B cell (primary cell): ENCODE measurements around the gene SERPINB12. TPM values are rescaled to one million over a fixed set of nuclear protein-coding genes. Genes with fewer than 3 reads are reported as not detected.

Experiments used
- ATAC-seq: fragments of 200-7000 bp; cut with Tn5 transposase; one replicate; pipeline ENCODE4 v1.10.0; 2021; ENCODE audit warnings: low read depth, mild to moderate bottlenecking, moderate number of reproducible peaks, moderate library complexity
- CTCF ChIA-PET: fragments of 350-600 bp; sonication (Branson Sonifier 250); formaldehyde crosslinking; loops from one replicate; lab custom pipeline; 2021; ENCODE audit warnings: antibody characterized with exemption, inconsistent platforms; lab: Charles Lee
- POLR2A ChIA-PET: fragments of 350-600 bp; sonication (Branson Sonifier 250); formaldehyde crosslinking; loops from one replicate; lab custom pipeline; 2021; ENCODE audit warnings: antibody characterized with exemption; lab: Charles Lee
- DNase-seq: peaks from one replicate; pipeline ENCODE4 v3.0.0; 2013
- H2AFZ ChIP-seq: 2 replicates; pipeline ENCODE4 v1.6.1; 2012; ENCODE audit warnings: mild to moderate bottlenecking, low read depth, low read length; ENCODE audit not compliant: insufficient read depth, poor library complexity, severe bottlenecking
- H3K27ac ChIP-seq, 2 donors: 1 replicate in 1 of 2; 2 replicates in 1 of 2; pipeline ENCODE4 v1.5.1; 2012 to 2013; ENCODE audit warnings: low read length in 2 of 2, mild to moderate bottlenecking in 2 of 2, moderate library complexity in 1 of 2
- H3K27me3 ChIP-seq, 4 experiments: fragments of 200-600 bp in 1 of 4; sonication (generic) in 1 of 4; replicated peaks in 1 of 4; 1 replicate in 2 of 4; 2 replicates in 2 of 4; pipeline versions ENCODE4 v1.6.1 to v1.7.0; 2013 to 2016; ENCODE audit warnings: low read length in 3 of 4, mild to moderate bottlenecking in 2 of 4, mixed read lengths in 1 of 4, moderate library complexity in 1 of 4; ENCODE audit not compliant: insufficient read depth in 4 of 4, control insufficient read depth in 3 of 4; ENCODE audit errors: control extremely low read depth in 1 of 4
- H3K36me3 ChIP-seq, 2 experiments: replicated peaks in 1 of 2; 1 replicate in 1 of 2; 2 replicates in 1 of 2; pipeline versions ENCODE4 v1.6.1 to v1.7.1; 2013; ENCODE audit warnings: low read length in 1 of 2; ENCODE audit not compliant: insufficient read depth in 2 of 2, control insufficient read depth in 1 of 2; ENCODE audit errors: control extremely low read depth in 1 of 2, extremely low read depth in 1 of 2
- H3K4me1 ChIP-seq, 2 donors: fragments of 200-600 bp in 1 of 2; sonication (generic) in 1 of 2; 1 replicate in 1 of 2; 2 replicates in 1 of 2; pipeline versions ENCODE4 v1.5.1 to v1.6.1; 2013 to 2017; ENCODE audit warnings: low read length in 2 of 2; ENCODE audit not compliant: control insufficient read depth in 2 of 2, insufficient read depth in 2 of 2
- H3K4me2 ChIP-seq: replicated peaks from 2 replicates; pipeline ENCODE3; 2012; ENCODE audit warnings: mild to moderate bottlenecking, low read depth, low read length; ENCODE audit not compliant: poor library complexity, severe bottlenecking
- H3K4me3 ChIP-seq, 5 experiments: fragments of 200-600 bp in 1 of 5; sonication (generic) in 1 of 5; 1 replicate in 3 of 5; 2 replicates in 2 of 5; pipeline versions ENCODE4 v1.5.1 to v1.7.0; 2011 to 2016; ENCODE audit warnings: low read length in 4 of 5, mild to moderate bottlenecking in 4 of 5, low read depth in 2 of 5, control low read depth in 1 of 5, moderate library complexity in 1 of 5; ENCODE audit not compliant: insufficient read depth in 1 of 5; ENCODE audit errors: control extremely low read depth in 1 of 5, extremely low read depth in 1 of 5
- H3K79me2 ChIP-seq: fragments of 200-600 bp; sonication (generic); one replicate; pipeline ENCODE4 v1.6.0; 2016; ENCODE audit warnings: low read length; ENCODE audit not compliant: control insufficient read depth, insufficient read depth
- H3K9ac ChIP-seq: fragments of 200-600 bp; sonication (generic); 2 replicates; pipeline ENCODE4 v1.6.1; 2017; ENCODE audit warnings: mild to moderate bottlenecking, low read length, moderate library complexity
- H3K9me3 ChIP-seq, 3 donors: one replicate each; pipeline versions ENCODE4 v1.6.1 to v1.7.1; 2013; ENCODE audit warnings: low read length in 2 of 3; ENCODE audit not compliant: control insufficient read depth in 2 of 3, insufficient read depth in 1 of 3; ENCODE audit errors: control extremely low read depth in 1 of 3
- H4K20me1 ChIP-seq: 2 replicates; pipeline ENCODE4 v1.6.0; 2012; ENCODE audit warnings: mild to moderate bottlenecking, low read length; ENCODE audit not compliant: insufficient read depth, control insufficient read depth, poor library complexity, severe bottlenecking
- H3K27ac Mint-ChIP-seq: one replicate; pipeline ENCODE4 v1.8.0; 2021; ENCODE audit warnings: mixed read lengths
- H3K27me3 Mint-ChIP-seq: one replicate; pipeline ENCODE4 v1.8.0; 2021; ENCODE audit warnings: mixed read lengths
- H3K4me1 Mint-ChIP-seq: one replicate; pipeline ENCODE4 v1.8.0; 2021; ENCODE audit warnings: mixed read lengths
- H3K4me3 Mint-ChIP-seq: one replicate; pipeline ENCODE4 v1.8.0; 2021; ENCODE audit warnings: mixed read lengths
- H3K9me3 Mint-ChIP-seq: one replicate; pipeline ENCODE4 v1.8.0; 2022; ENCODE audit warnings: mixed read lengths; ENCODE audit not compliant: insufficient read depth
- EZH2 ChIP-seq: IDR thresholded peaks from 2 replicates; pipeline ENCODE4 v1.6.1; 2012; ENCODE audit warnings: borderline replicate concordance, low read depth, mild to moderate bottlenecking, moderate library complexity, low read length; ENCODE audit not compliant: insufficient read depth, poor library complexity, severe bottlenecking
- WGBS: methylation state at CpG from one replicate; pipeline ENCODE4 v1.1.5; 2013; ENCODE audit warnings: missing lambda C conversion rate; ENCODE audit not compliant: insufficient coverage; 5-methylcytosine and 5-hydroxymethylcytosine counted together
- intact Hi-C: fragments of 100-400 bp; cut with micrococcal nuclease; formaldehyde crosslinking; loops from one replicate; pipeline ENCODE4 v1.10.0; 2022
- polyA plus RNA-seq: library from polyadenylated mRNA; depleted of rRNA; stranded (reverse); fragments of >200 nt; gene quantifications from 2 replicates; pipeline ENCODE4 v1.2.3, GENCODE V29; 2012
- total RNA-seq, 2 donors: library from RNA; stranded (reverse); fragments of 120-200 nt in 1 of 2; gene quantifications; 1 replicate in 1 of 2; 2 replicates in 1 of 2; pipeline versions ENCODE4 v1.2.3 to v1.2.4, GENCODE V29; 2013 to 2022
- TF ChIP-seq, protein P1 (sequence below): fragments of 200-600 bp; IDR thresholded peaks from one replicate; pipeline ENCODE4 v1.8.0; 2022; ENCODE audit warnings: antibody characterized with exemption, mild to moderate bottlenecking

SERPINB12 gene
- total and polyA plus RNA-seq, 2 donors (not counting 1 experiment from before 2014, with no cell fraction given): not detected

- CTCF ChIA-PET: no interaction called here
- no peak overlapping the region for H3K9ac ChIP-seq
- no peak overlapping the region for H3K4me3 ChIP-seq
- no peaks in the 10 kb centered on the region for H3K4me1 Mint-ChIP-seq
- no peak for ATAC-seq
- WGBS: no CpG with 5 or more reads among the region's 3 CpGs
- no peak overlapping the region for H2AFZ ChIP-seq
- DNase-seq: no peak
- peaks cover 0 to 2% (median 0%) of the 10 kb centered on the region in 4 experiments for H3K27me3 ChIP-seq
- no peaks in the 10 kb centered on the region for H3K4me1 ChIP-seq
- intact Hi-C loops: no loop called here
- H3K36me3 ChIP-seq: no peaks in the 10 kb centered on the region
- H3K9me3 Mint-ChIP-seq: no peaks in the 10 kb centered on the region
- H3K4me2 ChIP-seq: no peak overlapping the region
- POLR2A ChIA-PET: no interaction called here
- no peaks in the 10 kb centered on the region for H4K20me1 ChIP-seq
- H3K79me2 ChIP-seq: no peaks in the 10 kb centered on the region
- H3K27ac Mint-ChIP-seq: no peak overlapping the region
- no peaks in the 10 kb centered on the region for H3K9me3 ChIP-seq
- peaks cover 18% of the 10 kb centered on the region for H3K27me3 Mint-ChIP-seq
- TF ChIP-seq, protein P1, sequence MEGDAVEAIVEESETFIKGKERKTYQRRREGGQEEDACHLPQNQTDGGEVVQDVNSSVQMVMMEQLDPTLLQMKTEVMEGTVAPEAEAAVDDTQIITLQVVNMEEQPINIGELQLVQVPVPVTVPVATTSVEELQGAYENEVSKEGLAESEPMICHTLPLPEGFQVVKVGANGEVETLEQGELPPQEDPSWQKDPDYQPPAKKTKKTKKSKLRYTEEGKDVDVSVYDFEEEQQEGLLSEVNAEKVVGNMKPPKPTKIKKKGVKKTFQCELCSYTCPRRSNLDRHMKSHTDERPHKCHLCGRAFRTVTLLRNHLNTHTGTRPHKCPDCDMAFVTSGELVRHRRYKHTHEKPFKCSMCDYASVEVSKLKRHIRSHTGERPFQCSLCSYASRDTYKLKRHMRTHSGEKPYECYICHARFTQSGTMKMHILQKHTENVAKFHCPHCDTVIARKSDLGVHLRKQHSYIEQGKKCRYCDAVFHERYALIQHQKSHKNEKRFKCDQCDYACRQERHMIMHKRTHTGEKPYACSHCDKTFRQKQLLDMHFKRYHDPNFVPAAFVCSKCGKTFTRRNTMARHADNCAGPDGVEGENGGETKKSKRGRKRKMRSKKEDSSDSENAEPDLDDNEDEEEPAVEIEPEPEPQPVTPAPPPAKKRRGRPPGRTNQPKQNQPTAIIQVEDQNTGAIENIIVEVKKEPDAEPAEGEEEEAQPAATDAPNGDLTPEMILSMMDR: no peak
- TF ChIP-seq EZH2: no peak
- no peak overlapping the region for H3K27ac ChIP-seq
- no peak overlapping the region for H3K4me3 Mint-ChIP-seq
Measured at GRCh38 chr18:63545000-63545399, 2.8 kb downstream of the SERPINB12 start.

DNA sequence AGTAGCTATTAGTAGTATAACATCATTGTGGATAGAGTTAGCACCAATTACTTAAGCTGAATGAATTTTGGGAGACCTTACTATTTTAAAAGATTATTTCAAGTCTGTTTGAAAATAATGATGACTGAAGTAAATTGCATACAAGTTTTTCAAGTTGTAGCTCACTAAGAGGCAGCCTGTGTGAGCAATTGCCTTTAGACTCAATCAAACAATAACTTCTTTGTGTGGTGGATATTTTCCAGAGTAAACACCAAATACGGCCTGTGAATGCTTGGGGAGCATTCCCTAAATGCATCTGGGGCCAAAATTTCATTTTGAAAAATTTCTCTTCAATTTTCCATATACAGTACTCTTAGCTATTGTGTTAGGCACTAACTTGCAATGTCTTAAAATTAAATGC lies 7.9 kb downstream of the SERPINB12 start:
- H2AFZ ChIP-seq: no peak overlapping the region
- no peaks in the 10 kb centered on the region for H3K9me3 ChIP-seq
- no peak overlapping the region for H3K27ac ChIP-seq
- WGBS: no CpG with 5 or more reads among the region's 1 CpG
- H3K4me3 Mint-ChIP-seq: no peak overlapping the region
- ATAC-seq (no peak), DNase-seq (no peak)
- no peaks in the 10 kb centered on the region for H3K27me3 ChIP-seq
- H3K27me3 Mint-ChIP-seq: peaks cover 16% of the 10 kb centered on the region
- no peak for TF ChIP-seq EZH2
- TF ChIP-seq, protein P1: no peak
- no peaks in the 10 kb centered on the region for H3K4me1 ChIP-seq
- CTCF ChIA-PET: no interaction called here
- no peak overlapping the region for H3K27ac Mint-ChIP-seq
- POLR2A ChIA-PET: no interaction called here
- H3K4me2 ChIP-seq: no peak overlapping the region
- intact Hi-C loops: no loop called here
- no peaks in the 10 kb centered on the region for H4K20me1 ChIP-seq
- no peak overlapping the region for H3K9ac ChIP-seq
- H3K79me2 ChIP-seq: no peaks in the 10 kb centered on the region
- H3K4me1 Mint-ChIP-seq: no peaks in the 10 kb centered on the region
- no peaks in the 10 kb centered on the region for H3K9me3 Mint-ChIP-seq
- H3K36me3 ChIP-seq: no peaks in the 10 kb centered on the region
- no peak overlapping the region for H3K4me3 ChIP-seq
